A204.1 (cell line): Measurements from ENCODE around the gene TIE1.
"Not testable (repeated sequence)": the region's sequence is repeated elsewhere in the genome, so short reads cannot be mapped to it uniquely, and the experiment has no call there.

ENCODE experiments used
- FAIRE-seq: peaks from 2 replicates; lab custom pipeline; 2012; peaks lifted over from hg19 to GRCh38; lab: Jason Lieb, UNC

TIE1 gene

DNA sequence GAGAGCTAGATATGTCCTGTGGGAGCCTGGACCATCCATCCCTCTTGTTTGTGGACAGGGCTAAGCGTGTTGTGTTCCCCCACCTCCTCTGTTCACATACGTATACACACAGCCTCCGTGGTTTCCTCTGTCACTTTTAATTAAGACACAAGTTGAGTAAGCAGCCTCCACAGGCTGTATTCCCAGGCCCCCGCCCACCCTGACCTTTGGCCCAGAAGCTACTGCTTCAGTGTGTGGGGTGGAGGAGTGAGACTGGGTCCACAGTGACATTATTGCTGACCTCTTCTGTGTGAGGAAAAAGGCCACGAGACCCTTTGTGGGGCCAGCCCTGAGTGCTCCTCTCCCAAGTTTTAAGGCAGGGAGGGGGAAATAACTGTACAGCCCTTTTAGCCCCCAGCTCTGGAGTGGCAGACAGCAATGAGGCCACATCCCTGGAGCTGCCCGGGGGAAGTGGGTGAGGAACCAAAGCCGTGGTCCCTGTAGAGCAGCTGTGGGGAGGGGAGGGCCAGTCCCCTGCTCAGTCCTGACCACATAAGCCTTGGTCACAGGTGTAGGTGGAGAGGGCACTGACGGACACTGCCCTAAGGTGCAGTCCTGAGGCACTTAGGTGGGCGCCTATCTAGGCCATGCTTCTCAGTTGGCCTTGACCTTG lies 62.6 kb downstream of the TIE1 start:
- FAIRE-seq, result no peak

DNA sequence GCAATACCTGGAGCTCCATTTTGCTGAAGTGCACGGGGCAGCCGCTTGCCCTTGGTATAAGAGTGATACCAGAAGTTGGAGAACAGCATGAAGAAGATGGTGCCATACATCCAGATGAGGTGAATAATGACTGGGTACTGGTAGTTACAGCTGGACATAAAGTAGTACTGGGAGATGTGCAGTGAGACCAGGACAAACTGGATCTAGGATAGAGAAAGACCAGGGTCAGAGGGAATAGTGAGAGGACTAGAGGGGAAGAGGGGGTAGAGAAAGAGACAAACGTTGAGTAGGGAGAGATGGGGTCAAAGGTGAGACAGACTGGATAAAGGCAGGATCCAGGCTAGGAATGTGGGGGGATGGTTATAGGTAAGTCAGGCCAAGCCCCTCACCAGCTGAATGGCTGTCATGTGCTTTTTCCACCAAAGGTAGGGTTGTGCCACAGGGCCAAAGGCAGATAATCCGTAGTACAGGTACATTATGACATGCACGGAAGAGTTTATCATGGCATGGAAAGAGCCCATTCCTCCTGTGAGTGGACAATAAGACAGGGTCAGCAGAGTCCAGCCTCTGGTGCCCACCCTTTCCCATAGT lies 63.2 kb downstream of the TIE1 start:
- FAIRE-seq, result no peak

- FAIRE-seq, result no peak
Measured at GRCh38 chr1:43365678-43366077, 64.9 kb downstream of the TIE1 start.

- FAIRE-seq, result no peak
Measured at GRCh38 chr1:43366179-43366578, 65.4 kb downstream of the TIE1 start.

DNA sequence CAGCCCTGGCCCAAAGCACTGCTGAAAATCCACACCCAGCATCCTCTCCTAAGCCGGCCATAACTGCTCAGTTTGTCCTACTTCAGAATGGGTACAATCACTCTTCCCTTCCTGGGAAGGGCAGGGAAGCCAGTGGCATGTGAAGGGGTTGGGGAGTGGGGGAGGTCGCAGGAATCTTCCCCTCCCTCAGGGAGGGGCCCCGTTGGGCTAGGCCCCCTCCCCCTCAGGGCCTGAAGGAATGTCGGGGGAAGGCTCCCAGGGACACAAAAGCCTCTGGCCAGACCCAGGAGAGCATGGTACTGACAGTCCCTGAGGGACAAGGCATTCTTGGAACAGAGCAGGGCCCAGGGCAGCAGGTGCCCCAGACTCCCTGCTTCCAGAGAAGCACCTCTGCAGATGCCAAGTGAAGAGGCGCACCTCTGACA lies 65.8 kb downstream of the TIE1 start:
- no peak for FAIRE-seq

DNA sequence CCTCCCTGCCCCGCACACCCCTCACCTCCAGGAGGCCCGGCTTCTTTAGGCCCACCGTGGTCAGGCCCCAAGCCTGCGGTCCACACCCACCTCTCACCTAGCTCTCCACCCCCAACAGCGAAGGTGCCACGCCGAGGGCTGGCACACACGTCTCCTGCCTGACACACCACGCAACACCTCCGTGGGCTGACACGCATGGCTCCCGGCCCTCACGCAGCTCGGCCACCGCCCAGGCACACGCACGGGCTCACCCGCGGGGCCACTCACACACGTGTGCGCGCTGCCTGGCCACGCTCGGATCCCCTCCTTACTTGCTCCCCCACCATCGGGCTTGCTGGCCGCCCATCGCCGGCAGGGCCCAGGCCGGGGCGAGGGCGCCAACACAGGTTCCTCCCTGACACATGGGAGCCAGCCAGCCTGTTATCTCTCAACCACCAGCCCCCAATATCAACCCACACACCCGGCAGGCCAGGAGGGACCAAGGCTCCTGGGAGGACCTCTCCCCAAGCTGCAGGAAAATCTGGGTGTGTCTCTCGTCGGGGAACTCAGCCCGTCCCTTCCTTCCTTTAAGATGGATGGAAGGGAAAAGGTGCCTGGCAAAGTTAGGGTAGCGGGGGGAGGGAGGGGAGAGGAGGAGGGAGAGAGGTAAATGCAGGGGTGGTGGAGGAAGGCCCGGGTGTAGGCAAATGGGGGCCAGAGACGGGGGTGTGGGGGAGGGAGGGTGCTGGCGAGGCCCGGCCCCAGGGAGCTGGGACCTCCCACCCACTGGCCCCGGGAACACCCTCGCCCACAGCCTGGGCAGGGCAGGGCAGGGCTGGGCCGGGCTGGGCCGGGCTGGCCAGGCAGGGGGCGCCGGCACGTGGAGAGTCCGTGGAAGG lies 66.5 kb downstream of the TIE1 start:
- no peak for FAIRE-seq

- FAIRE-seq, result no peak
Measured at GRCh38 chr1:43367904-43368645, 67.3 kb downstream of the TIE1 start, which contains the start of gene ELOVL1. Gene ELOVL1 (minus strand): TSS chr1:43368011. CDS start chr1:43365609, 2,402 bp downstream.

DNA sequence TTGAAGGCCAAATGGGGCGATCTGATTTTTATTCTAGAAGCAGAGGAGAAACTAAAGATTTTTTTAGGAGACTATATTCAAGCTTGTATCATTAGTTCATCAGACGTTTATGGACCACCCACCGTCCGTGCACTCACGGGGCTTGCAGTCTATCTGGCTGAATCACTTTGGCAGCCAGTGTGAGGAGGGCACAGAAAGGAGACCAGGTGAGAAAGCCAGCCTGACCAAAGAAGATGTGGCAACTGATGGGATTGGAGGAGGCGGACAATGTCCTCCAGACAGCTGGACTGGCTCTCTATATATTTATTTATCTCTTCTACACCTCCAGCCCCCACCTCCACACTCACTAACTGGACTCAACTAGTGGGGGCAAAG lies 67.9 kb downstream of the TIE1 start:
- FAIRE-seq, result no peak

DNA sequence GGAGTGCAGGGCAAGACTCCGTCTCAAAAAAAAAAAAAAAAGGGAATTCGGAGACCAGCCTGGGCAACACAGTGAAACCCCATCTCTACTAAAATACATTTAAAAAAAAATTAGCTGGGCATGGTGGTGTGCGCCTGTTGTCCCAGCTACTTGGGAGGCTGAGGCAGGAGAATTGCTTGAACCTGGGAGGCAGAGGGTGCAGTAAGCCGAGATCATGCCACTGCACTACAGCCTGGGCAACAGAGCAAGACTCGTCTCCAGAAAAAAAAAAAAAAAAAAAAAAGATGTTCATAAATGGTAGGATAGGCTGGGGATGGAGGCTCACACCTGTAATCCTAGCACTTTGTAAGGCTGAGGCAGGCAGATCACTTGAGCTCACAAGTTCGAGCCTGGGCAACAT lies 69.0 kb downstream of the TIE1 start:
- not testable (repeated sequence) for FAIRE-seq

GRCh38 chr1:43370564-43370963 lies 69.8 kb downstream of the TIE1 start:
- FAIRE-seq, result no peak

- no peak for FAIRE-seq
Measured at GRCh38 chr1:43372172-43372571, 71.4 kb downstream of the TIE1 start.
